Measurements from ENCODE around the gene CD19.
A peak's percentile ranks its signal among the peaks of the same experiment; 100 is the strongest.

CD19 gene

DNA sequence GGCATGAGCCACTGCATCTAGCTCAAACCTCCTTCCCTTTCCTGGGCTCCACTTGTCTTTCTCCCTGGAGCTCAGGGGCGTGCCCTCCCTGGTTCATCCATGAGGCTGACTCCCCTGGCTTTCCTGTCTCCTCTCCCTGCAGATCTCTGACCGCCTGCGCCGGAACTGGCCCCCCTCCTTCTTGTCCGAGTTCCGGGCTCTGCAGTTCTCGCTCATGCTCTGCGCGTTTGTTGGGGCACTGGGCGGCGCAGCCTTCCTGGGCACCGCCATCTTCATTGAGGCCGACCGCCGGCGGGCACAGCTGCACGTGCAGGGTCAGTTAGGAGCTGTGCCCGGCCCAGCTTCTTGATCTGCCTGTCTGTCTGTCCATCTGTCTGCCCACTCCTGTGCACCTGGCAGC is 51.9 kb downstream of the CD19 start:
- no peak for DNase-seq

DNA sequence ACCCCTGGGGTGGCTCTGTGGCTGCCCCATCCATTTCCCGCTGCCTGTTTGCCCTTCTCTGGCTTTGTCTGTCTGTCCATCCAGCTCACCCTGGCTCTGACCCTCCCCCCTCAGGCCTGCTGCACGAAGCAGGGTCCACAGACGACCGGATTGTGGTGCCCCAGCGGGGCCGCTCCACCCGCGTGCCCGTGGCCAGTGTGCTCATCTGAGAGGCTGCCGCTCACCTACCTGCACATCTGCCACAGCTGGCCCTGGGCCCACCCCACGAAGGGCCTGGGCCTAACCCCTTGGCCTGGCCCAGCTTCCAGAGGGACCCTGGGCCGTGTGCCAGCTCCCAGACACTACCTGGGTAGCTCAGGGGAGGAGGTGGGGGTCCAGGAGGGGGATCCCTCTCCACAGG is 52.3 kb downstream of the CD19 start:
- no peak for DNase-seq

DNA sequence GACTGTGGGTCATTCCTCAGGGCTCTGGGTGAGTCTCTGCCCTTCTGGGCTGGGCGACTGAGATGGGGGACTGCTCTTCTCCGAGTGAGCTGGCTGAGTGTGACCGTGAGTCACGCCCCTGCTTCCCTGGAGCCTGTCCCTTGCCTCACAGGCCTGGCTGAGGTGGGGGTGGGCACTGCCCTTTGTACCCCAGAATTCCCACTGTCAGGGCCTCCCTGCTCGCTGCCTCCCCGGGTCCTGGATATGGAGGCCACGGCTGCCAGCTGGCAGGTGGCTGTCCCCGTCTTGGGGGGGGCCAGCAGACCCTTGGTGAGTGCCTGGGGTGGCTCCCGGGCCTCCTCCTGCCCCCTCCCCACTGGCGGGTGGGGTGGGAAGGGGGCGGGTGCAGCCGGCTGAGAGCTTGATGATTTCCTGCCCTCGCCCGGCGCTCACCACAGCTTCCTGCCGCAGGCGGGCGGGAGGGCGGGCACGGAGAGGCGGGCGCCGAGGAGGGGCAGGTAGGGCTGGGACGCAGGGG is 52.9 kb downstream of the CD19 start, which contains the start of gene LAT:
TSS of gene LAT (plus strand) at position 434 of the 517 bp plus-strand sequence. CDS start 366 bp downstream, outside the sequence.
- peak; percentile 70 for DNase-seq

DNA sequence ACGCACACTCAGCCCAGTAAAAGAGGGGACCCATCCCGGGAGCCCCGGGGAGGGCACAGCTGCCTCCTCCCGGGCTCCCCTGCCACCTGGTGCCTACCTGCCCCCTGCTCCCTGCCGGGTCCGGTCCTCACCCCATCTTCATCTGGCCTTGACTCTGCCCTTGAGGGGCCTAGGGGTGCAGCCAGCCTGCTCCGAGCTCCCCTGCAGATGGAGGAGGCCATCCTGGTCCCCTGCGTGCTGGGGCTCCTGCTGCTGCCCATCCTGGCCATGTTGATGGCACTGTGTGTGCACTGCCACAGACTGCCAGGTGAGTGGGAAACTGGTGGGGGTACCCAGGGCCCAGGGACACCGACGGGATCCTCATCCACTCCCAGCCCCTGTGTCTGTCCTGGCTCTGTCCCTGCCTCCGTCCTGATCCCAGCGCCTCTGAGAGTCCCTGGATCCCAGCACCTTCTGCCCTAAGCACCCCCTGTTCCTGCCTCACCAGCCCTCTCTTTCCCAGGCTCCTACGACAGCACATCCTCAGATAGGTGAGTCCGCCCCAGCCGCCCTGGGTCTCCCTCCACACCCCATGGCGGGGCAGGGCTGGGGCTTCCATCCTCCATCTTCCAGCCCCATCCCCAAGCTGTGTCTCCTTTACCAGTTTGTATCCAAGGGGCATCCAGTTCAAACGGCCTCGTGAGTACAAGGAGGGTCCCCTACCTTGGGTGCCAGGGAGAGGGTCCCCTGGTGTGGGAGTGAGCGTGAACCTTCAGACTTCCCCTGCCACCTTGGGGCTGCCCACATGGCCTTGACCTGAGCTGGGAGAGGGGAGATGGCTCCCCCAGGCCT is 53.7 kb downstream of the CD19 start:
- no peak for DNase-seq

DNA sequence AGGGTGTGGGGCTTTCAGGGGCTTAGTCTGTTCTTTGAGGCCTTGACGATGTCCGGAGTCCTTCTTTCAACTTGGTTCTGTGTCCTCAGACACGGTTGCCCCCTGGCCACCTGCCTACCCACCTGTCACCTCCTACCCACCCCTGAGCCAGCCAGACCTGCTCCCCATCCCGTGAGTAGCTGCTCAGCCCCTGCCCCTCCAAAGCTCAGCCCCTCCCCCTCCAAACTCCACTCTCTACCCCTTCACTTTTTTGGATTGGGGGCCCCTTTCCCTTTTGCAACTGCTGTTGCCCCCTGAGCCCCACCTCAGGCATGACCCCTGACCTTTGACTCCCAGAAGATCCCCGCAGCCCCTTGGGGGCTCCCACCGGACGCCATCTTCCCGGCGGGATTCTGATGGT is 54.3 kb downstream of the CD19 start:
- no peak for DNase-seq

DNA sequence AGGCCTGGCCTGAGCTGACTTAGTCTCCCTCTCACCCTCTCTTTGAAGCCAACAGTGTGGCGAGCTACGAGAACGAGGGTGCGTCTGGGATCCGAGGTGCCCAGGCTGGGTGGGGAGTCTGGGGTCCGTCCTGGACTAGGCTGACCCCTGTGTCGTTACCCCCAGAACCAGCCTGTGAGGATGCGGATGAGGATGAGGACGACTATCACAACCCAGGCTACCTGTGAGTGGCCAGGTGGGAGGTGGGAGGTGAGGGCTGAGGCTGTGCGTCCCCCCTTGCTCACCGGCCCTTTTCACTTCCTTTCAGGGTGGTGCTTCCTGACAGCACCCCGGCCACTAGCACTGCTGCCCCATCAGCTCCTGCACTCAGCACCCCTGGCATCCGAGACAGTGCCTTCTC is 54.7 kb downstream of the CD19 start:
- DNase-seq: no peak

DNA sequence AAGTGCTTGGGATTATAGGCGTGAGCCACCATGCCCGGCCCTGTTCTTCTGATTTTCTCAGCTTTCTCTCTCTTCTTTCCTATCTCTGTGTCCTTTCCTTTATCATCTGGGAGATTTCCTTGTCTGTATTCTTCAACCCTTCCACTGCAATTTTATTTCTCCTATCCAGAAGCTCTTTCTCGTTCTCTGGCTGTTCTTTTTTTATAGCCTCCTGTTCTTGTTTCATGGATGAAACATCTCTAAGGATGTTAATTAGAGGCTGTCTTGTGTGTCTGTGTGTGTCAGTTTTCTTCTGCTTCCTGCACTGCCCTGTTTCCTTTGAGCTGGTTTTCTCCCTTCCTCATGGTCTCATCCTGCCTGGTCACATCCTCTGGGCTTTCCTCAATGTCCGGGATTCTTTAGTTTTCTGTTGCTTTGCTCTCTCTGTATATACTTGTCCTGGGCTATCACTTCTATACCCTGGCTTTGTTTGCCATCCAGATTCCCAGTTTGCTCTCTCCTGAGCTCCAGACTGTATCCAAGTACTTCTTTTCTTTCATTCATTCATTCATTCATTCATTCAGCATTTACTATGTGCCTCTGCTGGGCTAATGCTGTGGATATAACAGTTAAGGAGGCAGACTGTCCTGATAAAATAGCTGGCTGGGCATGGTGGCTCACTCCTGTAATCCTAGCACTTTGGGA is 55.5 kb downstream of the CD19 start:
- DNase-seq: no peak
